GM20000 (cell line): ENCODE measurements around the gene C2CD3.
"Not testable (repeated sequence)": the region's sequence is repeated elsewhere in the genome, so short reads cannot be mapped to it uniquely, and the experiment has no call there.

Experiments
- DNase-seq: peaks from one replicate; pipeline ENCODE4 v3.0.0; 2012; ENCODE audit warnings: low spot score
- CTCF ChIP-seq: IDR thresholded peaks from 2 replicates; pipeline ENCODE4 v1.5.1; 2012; ENCODE audit warnings: mild to moderate bottlenecking, control low read depth; ENCODE audit errors: extremely low read depth, missing control alignments

C2CD3 gene

GRCh38 chr11:74094393-74094792, 76.4 kb downstream of the C2CD3 start:
- no peak for TF ChIP-seq CTCF
- DNase-seq: no peak

- DNase-seq: no peak
- TF ChIP-seq CTCF: no peak
Observed at GRCh38 chr11:74092425-74092824, 78.4 kb downstream of the C2CD3 start.

- no peak for DNase-seq
- TF ChIP-seq CTCF: no peak
Observed at GRCh38 chr11:74091549-74091948, 79.3 kb downstream of the C2CD3 start.

- TF ChIP-seq CTCF: no peak
Observed at GRCh38 chr11:74090701-74091100, 80.1 kb downstream of the C2CD3 start.

GRCh38 chr11:74086242-74086884, 84.4 kb downstream of the C2CD3 start:
- no peak for TF ChIP-seq CTCF
- DNase-seq: no peak

More at GRCh38 chr11:74090701-74091100, 80.1 kb downstream of the C2CD3 start:
- no peak for DNase-seq

GRCh38 chr11:74085542-74085892, 85.3 kb downstream of the C2CD3 start:
- no peak for TF ChIP-seq CTCF
- no peak for DNase-seq

GRCh38 chr11:74084796-74085541, 85.8 kb downstream of the C2CD3 start:
- no peak for DNase-seq
- no peak for TF ChIP-seq CTCF

- DNase-seq: not testable (repeated sequence)
Observed at GRCh38 chr11:74083927-74084326, 86.9 kb downstream of the C2CD3 start.
